NCI-H2029 (cell line): Measurements from ENCODE around the gene DCAF11.
"Not testable (repeated sequence)": the region's sequence is repeated elsewhere in the genome, so short reads cannot be mapped to it uniquely, and the experiment has no call there.

Source experiments
- DNase-seq: peaks from one replicate; lab custom pipeline; 2025; lab: John Stamatoyannopoulos, UW

Gene DCAF11

DNA sequence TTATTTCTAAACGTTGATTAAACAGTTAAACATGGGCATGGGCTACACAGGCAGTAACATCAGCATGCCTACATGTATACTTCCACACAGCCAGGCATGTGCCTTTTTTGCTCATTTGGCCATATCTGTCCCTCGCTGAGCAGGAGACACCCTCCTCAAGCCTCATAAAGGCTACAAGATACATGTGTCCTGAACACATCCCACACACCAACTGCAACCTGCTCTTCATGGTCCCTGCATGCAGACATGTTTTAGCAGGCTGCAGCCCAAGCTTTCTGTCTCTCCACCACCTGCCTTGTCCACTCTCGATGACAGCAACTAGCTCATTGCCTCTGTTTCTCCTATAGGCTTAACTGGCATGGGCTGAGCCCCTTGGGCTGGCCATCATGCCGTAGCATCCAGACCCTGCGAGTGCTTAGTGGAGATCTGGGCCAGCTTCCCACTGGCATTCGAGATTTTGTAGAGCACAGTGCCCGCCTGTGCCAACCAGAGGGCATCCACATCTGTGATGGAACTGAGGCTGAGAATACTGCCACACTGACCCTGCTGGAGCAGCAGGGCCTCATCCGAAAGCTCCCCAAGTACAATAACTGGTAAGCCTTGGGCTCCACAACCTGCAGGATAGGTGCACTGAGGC lies 17.9 kb upstream of the DCAF11 start:
- DNase-seq = no peak

DNA sequence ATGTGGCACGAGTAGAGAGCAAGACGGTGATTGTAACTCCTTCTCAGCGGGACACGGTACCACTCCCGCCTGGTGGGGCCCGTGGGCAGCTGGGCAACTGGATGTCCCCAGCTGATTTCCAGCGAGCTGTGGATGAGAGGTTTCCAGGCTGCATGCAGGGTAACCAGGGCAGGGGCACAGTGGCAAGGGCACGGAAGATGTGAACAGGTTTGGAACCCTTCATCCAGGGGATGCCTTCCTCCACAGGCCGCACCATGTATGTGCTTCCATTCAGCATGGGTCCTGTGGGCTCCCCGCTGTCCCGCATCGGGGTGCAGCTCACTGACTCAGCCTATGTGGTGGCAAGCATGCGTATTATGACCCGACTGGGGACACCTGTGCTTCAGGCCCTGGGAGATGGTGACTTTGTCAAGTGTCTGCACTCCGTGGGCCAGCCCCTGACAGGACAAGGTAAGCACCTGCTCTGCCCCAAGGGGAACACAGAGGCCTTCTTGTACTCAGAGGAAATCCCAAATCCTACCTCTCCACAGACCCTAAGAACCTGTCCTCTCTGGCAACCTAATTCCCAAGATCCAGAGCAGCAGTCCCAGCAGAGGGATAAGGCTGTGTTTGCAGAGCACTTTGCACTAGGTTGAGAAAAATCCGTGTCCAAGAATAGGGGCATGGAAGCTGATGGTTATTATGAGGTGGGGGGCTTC lies 16.2 kb upstream of the DCAF11 start:
- no peak for DNase-seq

DNA sequence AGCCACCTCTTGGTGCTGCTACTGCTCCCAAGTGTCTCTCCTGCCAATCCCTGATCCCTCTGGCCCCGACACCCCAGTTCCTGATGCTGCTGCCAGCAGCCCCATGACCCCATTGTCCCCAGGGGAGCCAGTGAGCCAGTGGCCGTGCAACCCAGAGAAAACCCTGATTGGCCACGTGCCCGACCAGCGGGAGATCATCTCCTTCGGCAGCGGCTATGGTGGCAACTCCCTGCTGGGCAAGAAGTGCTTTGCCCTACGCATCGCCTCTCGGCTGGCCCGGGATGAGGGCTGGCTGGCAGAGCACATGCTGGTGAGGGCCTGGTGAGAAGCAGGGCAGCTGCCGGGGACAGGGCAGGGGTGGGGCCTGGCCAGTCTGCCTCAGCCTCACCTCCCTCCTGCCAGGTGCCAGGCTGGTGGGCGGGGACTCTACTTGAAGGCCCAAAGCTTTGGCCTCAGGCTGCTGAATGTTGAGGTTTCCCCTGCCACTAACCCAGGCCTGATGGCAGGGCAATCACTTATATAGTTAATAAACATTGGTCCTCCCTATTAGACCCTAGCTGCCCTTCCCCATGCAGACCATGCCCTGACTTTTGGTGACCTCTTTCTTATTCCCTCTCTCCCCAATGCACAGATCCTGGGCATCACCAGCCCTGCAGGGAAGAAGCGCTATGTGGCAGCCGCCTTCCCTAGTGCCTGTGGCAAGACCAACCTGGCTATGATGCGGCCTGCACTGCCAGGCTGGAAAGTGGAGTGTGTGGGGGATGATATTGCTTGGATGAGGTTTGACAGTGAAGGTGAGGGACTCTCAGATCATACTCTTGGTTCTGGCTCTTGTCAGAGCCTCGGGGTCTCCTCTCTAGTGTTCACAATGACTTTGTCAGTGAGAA lies 15.4 kb upstream of the DCAF11 start:
- DNase-seq = no peak

GRCh38 chr14:24100197-24100981 lies 14.2 kb upstream of the DCAF11 start:
- no peak for DNase-seq

- DNase-seq = no peak
Measured at GRCh38 chr14:24100982-24101494, 13.5 kb upstream of the DCAF11 start.

- no peak for DNase-seq
Measured at GRCh38 chr14:24102357-24103048, 12.1 kb upstream of the DCAF11 start.

- DNase-seq = no peak
Measured at GRCh38 chr14:24103451-24103850, 11.1 kb upstream of the DCAF11 start.

- not testable (repeated sequence) for DNase-seq
Measured at GRCh38 chr14:24105609-24106239, 8.9 kb upstream of the DCAF11 start.

DNA sequence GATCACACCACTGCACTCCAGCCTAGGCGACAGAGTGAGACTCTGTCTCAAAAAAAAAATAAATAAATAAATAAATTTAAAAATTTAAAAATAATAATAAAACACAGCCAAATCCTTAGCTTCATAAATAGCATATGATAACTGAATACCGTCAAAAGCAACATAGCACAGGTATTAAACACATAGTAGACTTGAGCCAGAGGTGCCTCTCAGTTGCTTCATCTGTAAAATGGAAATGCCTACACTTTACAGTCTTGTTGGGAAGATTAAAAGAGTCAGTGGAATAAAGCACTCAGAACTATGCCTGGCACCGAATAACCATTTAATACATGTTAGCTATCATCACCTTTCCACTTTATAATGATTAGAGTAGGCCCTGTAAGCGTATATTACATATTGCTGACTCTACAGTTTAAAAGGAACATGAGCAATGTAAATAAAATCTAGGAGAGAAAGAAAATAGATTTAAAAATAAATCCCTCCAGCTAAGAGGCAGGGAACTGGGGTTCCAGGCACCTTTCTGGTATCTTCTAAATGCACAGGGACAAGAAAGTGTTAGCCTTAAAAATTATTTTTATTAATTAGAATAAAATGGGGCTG lies 7.8 kb upstream of the DCAF11 start:
- no peak for DNase-seq

DNA sequence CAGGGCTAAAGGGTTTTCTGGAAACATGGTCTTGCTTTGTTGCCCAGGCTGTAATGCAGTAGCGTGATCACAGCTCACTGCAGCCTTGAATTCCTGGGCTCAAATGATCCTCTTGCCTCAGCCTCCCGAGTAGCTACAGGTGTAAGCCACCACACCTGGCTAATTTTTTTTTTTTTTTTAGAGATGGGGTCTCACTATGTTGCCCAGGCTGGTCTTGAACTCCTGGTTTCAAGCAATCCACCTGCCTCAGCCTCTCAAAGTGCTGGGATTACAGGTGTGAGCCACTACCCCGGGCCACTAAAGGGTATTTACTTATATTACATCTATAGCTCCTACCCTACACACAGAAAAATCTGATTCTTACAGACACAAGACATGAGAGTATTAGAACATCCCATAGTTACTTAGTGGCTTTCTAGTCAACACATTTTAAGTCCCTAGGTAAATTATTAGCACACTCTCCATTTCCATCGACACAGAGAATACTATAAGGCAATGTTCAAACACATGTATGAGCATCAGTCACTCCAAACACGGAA lies 6.2 kb upstream of the DCAF11 start:
- DNase-seq = no peak

- no peak for DNase-seq
Measured at GRCh38 chr14:24110060-24110459, 4.5 kb upstream of the DCAF11 start.

- DNase-seq = no peak
Measured at GRCh38 chr14:24110523-24110922, 4.1 kb upstream of the DCAF11 start.

GRCh38 chr14:24113379-24113800 lies 1.2 kb upstream of the DCAF11 start:
- no peak for DNase-seq

- peak; percentile 87 for DNase-seq
Measured at GRCh38 chr14:24113801-24114531, 611 bp upstream of the DCAF11 start.

- no peak for DNase-seq
Measured at GRCh38 chr14:24115422-24116127, 998 bp downstream of the DCAF11 start.

GRCh38 chr14:24116128-24116814 lies 1.7 kb downstream of the DCAF11 start:
- DNase-seq = no peak

- no peak for DNase-seq
Measured at GRCh38 chr14:24117179-24117578, 2.6 kb downstream of the DCAF11 start.

- DNase-seq = no peak
Measured at GRCh38 chr14:24119691-24120090, 5.1 kb downstream of the DCAF11 start.
